BLaER1 (cell line): ENCODE data around the gene OR2H1.

Experiments used
- H3K27ac ChIP-seq: shearing (Covaris generic); formaldehyde crosslinking; 2 replicates; pipeline ENCODE4 v1.8.1; 2022
- H3K27me3 ChIP-seq: shearing (Covaris generic); formaldehyde crosslinking; 2 replicates; pipeline ENCODE4 v1.8.1; 2022
- H3K36me3 ChIP-seq: shearing (Covaris generic); formaldehyde crosslinking; 2 replicates; pipeline ENCODE4 v1.8.1; 2022
- H3K4me1 ChIP-seq: shearing (Covaris generic); formaldehyde crosslinking; 2 replicates; pipeline ENCODE4 v1.8.1; 2022
- H3K4me2 ChIP-seq: shearing (Covaris generic); formaldehyde crosslinking; 2 replicates; pipeline ENCODE4 v1.8.1; 2022
- H3K4me3 ChIP-seq: shearing (Covaris generic); formaldehyde crosslinking; 2 replicates; pipeline ENCODE4 v1.8.1; 2022
- H3K9ac ChIP-seq: shearing (Covaris generic); formaldehyde crosslinking; 2 replicates; pipeline ENCODE4 v1.8.1; 2022
- H3K9me3 ChIP-seq: shearing (Covaris generic); formaldehyde crosslinking; 2 replicates; pipeline ENCODE4 v1.8.1; 2022
- H4K20me1 ChIP-seq: shearing (Covaris generic); formaldehyde crosslinking; 2 replicates; pipeline ENCODE4 v1.8.1; 2022
- Cebpa-rat ChIP-seq: shearing (Covaris generic); IDR thresholded peaks from 2 replicates; pipeline ENCODE4 v1.8.1; 2022

OR2H1 gene

GRCh38 chr6:29493261-29493660, 36.3 kb downstream of the OR2H1 start:
- H3K9ac ChIP-seq, result no peak overlapping the region
- H4K20me1 ChIP-seq, result no peaks in the 10 kb centered on the region
- H3K4me2 ChIP-seq, result no peak overlapping the region
- no peak overlapping the region for H3K4me3 ChIP-seq
- no peak overlapping the region for H3K27ac ChIP-seq
- no peaks in the 10 kb centered on the region for H3K9me3 ChIP-seq
- no peak for TF ChIP-seq Cebpa-rat
- peaks cover 11% of the 10 kb centered on the region for H3K4me1 ChIP-seq
- H3K27me3 ChIP-seq, result no peaks in the 10 kb centered on the region
- no peaks in the 10 kb centered on the region for H3K36me3 ChIP-seq

- TF ChIP-seq Cebpa-rat, result no peak
- H3K9ac ChIP-seq, result no peak overlapping the region
- no peaks in the 10 kb centered on the region for H3K27me3 ChIP-seq
- H3K4me3 ChIP-seq, result no peak overlapping the region
- no peaks in the 10 kb centered on the region for H4K20me1 ChIP-seq
- H3K9me3 ChIP-seq, result no peaks in the 10 kb centered on the region
- H3K27ac ChIP-seq, result no peak overlapping the region
- peaks cover 11% of the 10 kb centered on the region for H3K4me1 ChIP-seq
- H3K36me3 ChIP-seq, result no peaks in the 10 kb centered on the region
- no peak overlapping the region for H3K4me2 ChIP-seq
Observed at GRCh38 chr6:29494131-29494530, 37.2 kb downstream of the OR2H1 start.

- Histone ChIP-seq H3K27ac (no peak overlapping the region), H3K4me2 (no peak overlapping the region), H3K9me3 (no peaks in the 10 kb centered on the region), H4K20me1 (no peaks in the 10 kb centered on the region), H3K9ac (no peak overlapping the region), H3K36me3 (no peaks in the 10 kb centered on the region), H3K27me3 (no peaks in the 10 kb centered on the region), H3K4me1 (peaks cover 5% of the 10 kb centered on the region), H3K4me3 (no peak overlapping the region)
- TF ChIP-seq Cebpa-rat, result no peak
Observed at GRCh38 chr6:29495571-29495970, 38.6 kb downstream of the OR2H1 start.

GRCh38 chr6:29496961-29497360, 40.0 kb downstream of the OR2H1 start:
- no peaks in the 10 kb centered on the region for H3K36me3 ChIP-seq
- no peak for TF ChIP-seq Cebpa-rat
- no peak overlapping the region for H3K9ac ChIP-seq
- no peak overlapping the region for H3K4me2 ChIP-seq
- no peaks in the 10 kb centered on the region for H4K20me1 ChIP-seq
- H3K4me1 ChIP-seq, result no peaks in the 10 kb centered on the region
- no peak overlapping the region for H3K4me3 ChIP-seq
- H3K9me3 ChIP-seq, result no peaks in the 10 kb centered on the region
- H3K27ac ChIP-seq, result no peak overlapping the region
- no peaks in the 10 kb centered on the region for H3K27me3 ChIP-seq

GRCh38 chr6:29499704-29500103, 42.7 kb downstream of the OR2H1 start:
- no peaks in the 10 kb centered on the region for H3K27me3 ChIP-seq

GRCh38 chr6:29500594-29500993, 43.6 kb downstream of the OR2H1 start:
- H3K4me3 ChIP-seq, result no peak overlapping the region
- no peaks in the 10 kb centered on the region for H4K20me1 ChIP-seq
- H3K27me3 ChIP-seq, result no peaks in the 10 kb centered on the region
- TF ChIP-seq Cebpa-rat, result no peak
- H3K36me3 ChIP-seq, result no peaks in the 10 kb centered on the region
- H3K27ac ChIP-seq, result no peak overlapping the region
- H3K4me1 ChIP-seq, result no peaks in the 10 kb centered on the region
- no peak overlapping the region for H3K9ac ChIP-seq
- no peaks in the 10 kb centered on the region for H3K9me3 ChIP-seq
- H3K4me2 ChIP-seq, result no peak overlapping the region

More at GRCh38 chr6:29499704-29500103, 42.7 kb downstream of the OR2H1 start:
- no peaks in the 10 kb centered on the region for H3K4me1 ChIP-seq
- H3K4me3 ChIP-seq, result no peak overlapping the region
- no peak overlapping the region for H3K4me2 ChIP-seq
- TF ChIP-seq Cebpa-rat, result no peak
- H3K9ac ChIP-seq, result no peak overlapping the region
- H3K36me3 ChIP-seq, result no peaks in the 10 kb centered on the region
- H3K9me3 ChIP-seq, result no peaks in the 10 kb centered on the region
- H4K20me1 ChIP-seq, result no peaks in the 10 kb centered on the region
- H3K27ac ChIP-seq, result no peak overlapping the region

GRCh38 chr6:29501106-29501505, 44.2 kb downstream of the OR2H1 start:
- Histone ChIP-seq H3K4me1 (no peaks in the 10 kb centered on the region), H3K36me3 (no peaks in the 10 kb centered on the region), H3K27ac (no peak overlapping the region), H3K9ac (no peak overlapping the region), H3K27me3 (no peaks in the 10 kb centered on the region), H3K4me2 (no peak overlapping the region), H3K4me3 (no peak overlapping the region), H4K20me1 (no peaks in the 10 kb centered on the region), H3K9me3 (no peaks in the 10 kb centered on the region)
- TF ChIP-seq Cebpa-rat, result no peak

GRCh38 chr6:29502181-29502580, 45.2 kb downstream of the OR2H1 start:
- Histone ChIP-seq H3K9ac (no peak overlapping the region), H3K4me3 (no peak overlapping the region), H3K4me1 (no peaks in the 10 kb centered on the region), H3K36me3 (no peaks in the 10 kb centered on the region), H4K20me1 (no peaks in the 10 kb centered on the region), H3K27ac (no peak overlapping the region), H3K27me3 (no peaks in the 10 kb centered on the region), H3K9me3 (no peaks in the 10 kb centered on the region), H3K4me2 (no peak overlapping the region)
- no peak for TF ChIP-seq Cebpa-rat

GRCh38 chr6:29502597-29502996, 45.6 kb downstream of the OR2H1 start:
- Histone ChIP-seq H4K20me1 (no peaks in the 10 kb centered on the region), H3K27me3 (no peaks in the 10 kb centered on the region), H3K9ac (no peak overlapping the region)

GRCh38 chr6:29504961-29505360, 48.0 kb downstream of the OR2H1 start:
- H3K9ac ChIP-seq, result no peak overlapping the region
- H3K36me3 ChIP-seq, result no peaks in the 10 kb centered on the region
- no peak overlapping the region for H3K4me3 ChIP-seq
- no peak overlapping the region for H3K27ac ChIP-seq
- H3K9me3 ChIP-seq, result no peaks in the 10 kb centered on the region
- H3K4me1 ChIP-seq, result no peaks in the 10 kb centered on the region
- H3K4me2 ChIP-seq, result no peak overlapping the region
- H4K20me1 ChIP-seq, result no peaks in the 10 kb centered on the region
- H3K27me3 ChIP-seq, result no peaks in the 10 kb centered on the region
- TF ChIP-seq Cebpa-rat, result no peak

More at GRCh38 chr6:29502597-29502996, 45.6 kb downstream of the OR2H1 start:
- Histone ChIP-seq H3K4me2 (no peak overlapping the region), H3K27ac (no peak overlapping the region), H3K4me1 (no peaks in the 10 kb centered on the region), H3K4me3 (no peak overlapping the region), H3K9me3 (no peaks in the 10 kb centered on the region), H3K36me3 (no peaks in the 10 kb centered on the region)
- TF ChIP-seq Cebpa-rat, result no peak

- Histone ChIP-seq H3K27ac (no peak overlapping the region), H4K20me1 (no peaks in the 10 kb centered on the region), H3K9me3 (no peaks in the 10 kb centered on the region), H3K4me3 (no peak overlapping the region), H3K36me3 (no peaks in the 10 kb centered on the region), H3K27me3 (no peaks in the 10 kb centered on the region), H3K9ac (no peak overlapping the region), H3K4me2 (no peak overlapping the region), H3K4me1 (no peaks in the 10 kb centered on the region)
- no peak for TF ChIP-seq Cebpa-rat
Observed at GRCh38 chr6:29505808-29506207, 48.9 kb downstream of the OR2H1 start.
